Right renal cortex interstitium (tissue), 3 donors: ENCODE results near the gene MAX. TPM values are rescaled to one million over a fixed set of nuclear protein-coding genes. Genes with fewer than 3 reads are reported as not detected.

ENCODE experiments used
- DNase-seq, 3 donors: peaks; one replicate each; pipeline ENCODE4 v3.0.0-alpha.2; 2013; ENCODE audit warnings: low read depth in 3 of 3, low spot score in 2 of 3
- polyA plus RNA-seq, 3 donors: library from polyadenylated mRNA; unstranded; fragments of 120-200 nt; gene quantifications; one replicate each; pipeline ENCODE4 v1.2.1, GENCODE V29; 2013; ENCODE audit not compliant: insufficient read length in 3 of 3

Gene MAX
- polyA plus RNA-seq, 3 donors = 55.5 to 62.5 (median 61.5) TPM

GRCh38 chr14:65074449-65075150 is 27.7 kb downstream of the MAX start:
- no peak for DNase-seq

- no peak for DNase-seq
Observed at GRCh38 chr14:65073605-65074201, 28.6 kb downstream of the MAX start.

GRCh38 chr14:65072937-65073336 is 29.4 kb downstream of the MAX start:
- DNase-seq = no peak

GRCh38 chr14:65072256-65072655 is 30.1 kb downstream of the MAX start:
- no peak for DNase-seq

- no peak for DNase-seq
Observed at GRCh38 chr14:65071544-65071943, 30.8 kb downstream of the MAX start.

- DNase-seq = no peak
Observed at GRCh38 chr14:65070471-65070976, 31.8 kb downstream of the MAX start.

- DNase-seq = no peak
Observed at GRCh38 chr14:65069874-65070413, 32.4 kb downstream of the MAX start.

- no peak for DNase-seq
Observed at GRCh38 chr14:65065719-65066118, 36.6 kb downstream of the MAX start.

- no peak for DNase-seq
Observed at GRCh38 chr14:65062096-65063075, 39.9 kb downstream of the MAX start.

GRCh38 chr14:65057695-65058094 is 44.6 kb downstream of the MAX start:
- no peak for DNase-seq

GRCh38 chr14:65054471-65055085 is 47.7 kb downstream of the MAX start:
- no peak for DNase-seq

- DNase-seq = no peak
Observed at GRCh38 chr14:65053466-65053865, 48.9 kb downstream of the MAX start.

- no peak for DNase-seq
Observed at GRCh38 chr14:65052832-65053231, 49.5 kb downstream of the MAX start.

GRCh38 chr14:65045709-65046108 is 56.6 kb downstream of the MAX start:
- DNase-seq = no peak

- DNase-seq = no peak
Observed at GRCh38 chr14:65045006-65045405, 57.3 kb downstream of the MAX start.

- no peak for DNase-seq
Observed at GRCh38 chr14:65044596-65044959, 57.7 kb downstream of the MAX start.

GRCh38 chr14:65043893-65044595 is 58.3 kb downstream of the MAX start:
- DNase-seq = no peak

- no peak for DNase-seq
Observed at GRCh38 chr14:65042731-65043372, 59.5 kb downstream of the MAX start.

- no peak for DNase-seq
Observed at GRCh38 chr14:65042296-65042695, 60.0 kb downstream of the MAX start.
